ENCODE results near the gene KRT17. TPM values are rescaled to one million over a fixed set of nuclear protein-coding genes. Genes with fewer than 3 reads are reported as not detected.
A peak's percentile ranks its signal among the peaks of the same experiment; 100 is the strongest.
"Not testable (repeated sequence)": the region's sequence is repeated elsewhere in the genome, so short reads cannot be mapped to it uniquely, and the experiment has no call there.

The KRT17 gene
- total and polyA plus RNA-seq, 2 donors (not counting 1 experiment from before 2014, with no cell fraction given), result 0.50 to 0.89 TPM

- Histone ChIP-seq H3K27ac (ENCODE audit: insufficient read depth, low read length) (no peak overlapping the region), H3K4me2 (ENCODE audit: extremely low read depth, insufficient read depth, low read length) (no peak overlapping the region), H3K79me2 (ENCODE audit: control insufficient read depth, insufficient read depth, low read length) (no peaks in the 10 kb centered on the region), H3K4me3 (replicated peaks in 1 of 4; ENCODE audit: control extremely low read depth in 1 of 4, insufficient read depth in 1 of 4, low read depth in 3 of 4, low read length in 4 of 4) (no peak overlapping the region), H3K9ac (ENCODE audit: insufficient read depth, low read length) (no peak overlapping the region), H3K27me3 (ENCODE audit: control insufficient read depth, insufficient read depth, low read length) (peaks cover 6% of the 10 kb centered on the region), H3K9me3 (ENCODE audit: control insufficient read depth, insufficient read depth, low read depth, low read length) (no peaks in the 10 kb centered on the region), H3K36me3 (ENCODE audit: control insufficient read depth, insufficient read depth, low read length) (no peaks in the 10 kb centered on the region), H4K20me1 (ENCODE audit: control insufficient read depth, extremely low read depth, insufficient read depth, low read length) (no peaks in the 10 kb centered on the region), H3K4me1 (ENCODE audit: control insufficient read depth, extremely low read depth, insufficient read depth, low read length) (no peaks in the 10 kb centered on the region), H2AFZ (ENCODE audit: low read length) (no peak overlapping the region)
- TF ChIP-seq CTCF (conservative IDR thresholded peaks at IDR 0.05 in 1 of 2, IDR thresholded peaks at IDR 0.05 in 1 of 2; ENCODE audit: low read depth in 1 of 2, low read length in 2 of 2), result no peak
- TF ChIP-seq EZH2 (IDR thresholded peaks at IDR 0.05; ENCODE audit: low read length, missing control alignments), result no peak
- peak in 1 of 2 donors; percentile 19 for DNase-seq (ENCODE audit: low read depth in 2 of 2)
Measured at GRCh38 chr17:41620583-41621434, 3.6 kb downstream of the KRT17 start.

- H3K27me3 ChIP-seq (ENCODE audit: control insufficient read depth, insufficient read depth, low read length); DNase-seq (ENCODE audit: low read depth in 2 of 2); H3K9me3 ChIP-seq (ENCODE audit: control insufficient read depth, insufficient read depth, low read depth, low read length); H3K27ac ChIP-seq (ENCODE audit: insufficient read depth, low read length); H4K20me1 ChIP-seq (ENCODE audit: control insufficient read depth, extremely low read depth, insufficient read depth, low read length); H3K79me2 ChIP-seq (ENCODE audit: control insufficient read depth, insufficient read depth, low read length); H3K4me3 ChIP-seq (replicated peaks in 1 of 4; ENCODE audit: control extremely low read depth in 1 of 4, insufficient read depth in 1 of 4, low read depth in 3 of 4, low read length in 4 of 4); H3K4me2 ChIP-seq (ENCODE audit: extremely low read depth, insufficient read depth, low read length); H3K36me3 ChIP-seq (ENCODE audit: control insufficient read depth, insufficient read depth, low read length); H3K9ac ChIP-seq (ENCODE audit: insufficient read depth, low read length); H3K4me1 ChIP-seq (ENCODE audit: control insufficient read depth, extremely low read depth, insufficient read depth, low read length); H2AFZ ChIP-seq (ENCODE audit: low read length): not testable (repeated sequence)
Measured at GRCh38 chr17:41619927-41620582, 4.3 kb downstream of the KRT17 start.

GRCh38 chr17:41619036-41619926 lies 5.1 kb downstream of the KRT17 start:
- no peak for DNase-seq (ENCODE audit: low read depth in 2 of 2)
- no peak overlapping the region for H3K4me3 ChIP-seq (replicated peaks in 1 of 4; ENCODE audit: control extremely low read depth in 1 of 4, insufficient read depth in 1 of 4, low read depth in 3 of 4, low read length in 4 of 4)
- H3K27me3 ChIP-seq (ENCODE audit: control insufficient read depth, insufficient read depth, low read length), result peaks cover 6% of the 10 kb centered on the region
- H2AFZ ChIP-seq (ENCODE audit: low read length), result no peak overlapping the region
- no peaks in the 10 kb centered on the region for H4K20me1 ChIP-seq (ENCODE audit: control insufficient read depth, extremely low read depth, insufficient read depth, low read length)
- no peaks in the 10 kb centered on the region for H3K4me1 ChIP-seq (ENCODE audit: control insufficient read depth, extremely low read depth, insufficient read depth, low read length)
- H3K36me3 ChIP-seq (ENCODE audit: control insufficient read depth, insufficient read depth, low read length), result no peaks in the 10 kb centered on the region
- no peak overlapping the region for H3K4me2 ChIP-seq (ENCODE audit: extremely low read depth, insufficient read depth, low read length)
- TF ChIP-seq EZH2 (IDR thresholded peaks at IDR 0.05; ENCODE audit: low read length, missing control alignments) (no peak), CTCF (conservative IDR thresholded peaks at IDR 0.05 in 1 of 2, IDR thresholded peaks at IDR 0.05 in 1 of 2; ENCODE audit: low read depth in 1 of 2, low read length in 2 of 2) (no peak)
- no peak overlapping the region for H3K27ac ChIP-seq (ENCODE audit: insufficient read depth, low read length)
- no peaks in the 10 kb centered on the region for H3K79me2 ChIP-seq (ENCODE audit: control insufficient read depth, insufficient read depth, low read length)
- no peak overlapping the region for H3K9ac ChIP-seq (ENCODE audit: insufficient read depth, low read length)
- H3K9me3 ChIP-seq (ENCODE audit: control insufficient read depth, insufficient read depth, low read depth, low read length), result no peaks in the 10 kb centered on the region
